HepG2 (cell line): ENCODE results near the gene LINS1. TPM values are rescaled to one million over a fixed set of nuclear protein-coding genes. Genes with fewer than 3 reads are reported as not detected.

Source experiments
- ATAC-seq: fragments of 200-7000 bp; cut with Tn5 transposase; 3 replicates; pipeline ENCODE4 v1.9.1; 2020; ENCODE audit warnings: mild to moderate bottlenecking, moderate library complexity
- BruUV-seq: library from RNA; stranded (reverse); fragments of 400-500 nt; replicated peaks from 2 replicates; lab custom pipeline; 2021; lab: Mats Ljungman, UMichigan
- CTCF ChIA-PET: fragments of 300-600 bp; formaldehyde crosslinking; extraction: SDS; loops from one replicate; lab custom pipeline; 2021; ENCODE audit warnings: low total read pairs, inconsistent platforms, low intra/inter-chr PET ratio; lab: Yijun Ruan, JAX
- POLR2A ChIA-PET: fragments of 350-600 bp; sonication (Branson Sonifier 250); formaldehyde crosslinking; loops from one replicate; lab custom pipeline; 2020; ENCODE audit warnings: antibody characterized with exemption, inconsistent platforms; lab: Yijun Ruan, JAX
- DNase-seq: peaks from one replicate; pipeline ENCODE4 v3.0.0-alpha.2; 2015; ENCODE audit warnings: low spot score
- FAIRE-seq: peaks from 3 replicates; lab custom pipeline; 2011; peaks lifted over from hg19 to GRCh38; lab: Jason Lieb, UNC
- H2AFZ ChIP-seq: one replicate; pipeline ENCODE4 v1.6.1; 2011; ENCODE audit warnings: low read length, inconsistent platforms
- H3K27ac ChIP-seq: fragments of 300-600 bp; 3 replicates; pipeline ENCODE4 v1.8.0; 2011; ENCODE audit warnings: mixed run types, mild to moderate bottlenecking, mixed read lengths, low read length, inconsistent platforms; ENCODE audit not compliant: insufficient read depth; ENCODE audit errors: extremely low read length
- H3K27me3 ChIP-seq, 2 experiments: fragments of 200-600 bp in 1 of 2; 2 replicates in 1 of 2; 3 replicates in 1 of 2; pipeline versions ENCODE4 v1.6.0 to v1.8.0; 2011; ENCODE audit warnings: low read length in 2 of 2, mild to moderate bottlenecking in 2 of 2, moderate library complexity in 2 of 2, inconsistent platforms in 1 of 2; ENCODE audit not compliant: insufficient read depth in 2 of 2, control insufficient read depth in 1 of 2
- H3K36me3 ChIP-seq, 2 experiments: fragments of 200-600 bp in 1 of 2; replicated peaks in 1 of 2; 2 replicates in 1 of 2; 3 replicates in 1 of 2; pipeline versions ENCODE4 v1.5.1 to v1.8.0; 2011; ENCODE audit warnings: low read length in 2 of 2, inconsistent platforms in 1 of 2; ENCODE audit not compliant: insufficient read depth in 2 of 2, control insufficient read depth in 1 of 2
- H3K4me1 ChIP-seq: 2 replicates; pipeline ENCODE4 v1.5.1; 2012; ENCODE audit warnings: low read length, inconsistent platforms; ENCODE audit not compliant: insufficient read depth
- H3K4me2 ChIP-seq: 2 replicates; pipeline ENCODE4 v1.6.0; 2011; ENCODE audit warnings: low read depth, low read length, inconsistent platforms
- H3K4me3 ChIP-seq, 3 experiments: fragments of 200-600 bp in 1 of 3; sonication (generic), shearing (Covaris generic) in 1 of 3; replicated peaks in 1 of 3; 2 replicates each; pipeline ENCODE4 v1.5.1; 2011 to 2016; ENCODE audit warnings: low read length in 3 of 3, inconsistent platforms in 2 of 3, low read depth in 2 of 3, mild to moderate bottlenecking in 2 of 3, control low read depth in 1 of 3, mixed read lengths in 1 of 3; ENCODE audit not compliant: insufficient read depth in 1 of 3
- H3K79me2 ChIP-seq: one replicate; pipeline ENCODE4 v1.6.1; 2011; ENCODE audit warnings: low read length, inconsistent platforms; ENCODE audit not compliant: insufficient read depth
- H3K9ac ChIP-seq: 2 replicates; pipeline ENCODE4 v1.6.0; 2011; ENCODE audit warnings: mild to moderate bottlenecking, low read depth, low read length, inconsistent platforms; ENCODE audit not compliant: insufficient read depth
- H3K9me3 ChIP-seq: 2 replicates; pipeline ENCODE4 v1.5.1; 2012; ENCODE audit warnings: mild to moderate bottlenecking, low read length
- H4K20me1 ChIP-seq: 2 replicates; pipeline ENCODE4 v1.6.0; 2011; ENCODE audit warnings: inconsistent platforms, mild to moderate bottlenecking, low read length, moderate library complexity; ENCODE audit not compliant: insufficient read depth
- GLI4 ChIP-seq: sonication (generic); formaldehyde crosslinking; IDR thresholded peaks from 2 replicates; pipeline ENCODE4 v1.5.1; 2020; ENCODE audit warnings: missing genetic modification reagents, mild to moderate bottlenecking, moderate library complexity, borderline replicate concordance
- RBM22 ChIP-seq: fragments of 200-400 bp; formaldehyde crosslinking; optimal IDR thresholded peaks from 2 replicates; pipeline ENCODE3; 2017; ENCODE audit warnings: mild to moderate bottlenecking, low read length, moderate library complexity
- SMARCC2 ChIP-seq: fragments of 450-650 bp; IDR thresholded peaks from 2 replicates; pipeline ENCODE4 v1.6.1; 2017; ENCODE audit warnings: antibody characterized with exemption, mild to moderate bottlenecking
- SP4 ChIP-seq: sonication (generic); formaldehyde crosslinking; IDR thresholded peaks from 2 replicates; pipeline ENCODE4 v1.8.1; 2023; ENCODE audit warnings: mild to moderate bottlenecking, missing genetic modification reagents
- TIGD3 ChIP-seq: sonication (generic); formaldehyde crosslinking; IDR thresholded peaks from 2 replicates; pipeline ENCODE4 v1.5.1; 2020; ENCODE audit warnings: mild to moderate bottlenecking, missing genetic modification reagents, borderline replicate concordance
- UBTF ChIP-seq: sonication (generic); formaldehyde crosslinking; IDR thresholded peaks from 2 replicates; pipeline ENCODE4 v1.4.0; 2020; ENCODE audit warnings: mild to moderate bottlenecking, missing genetic modification reagents
- ZMYM2 ChIP-seq: sonication (generic); formaldehyde crosslinking; IDR thresholded peaks from 2 replicates; pipeline ENCODE4 v1.8.0; 2022; ENCODE audit warnings: mild to moderate bottlenecking, missing genetic modification reagents
- WGBS: methylation state at CpG from one replicate; pipeline ENCODE4 v1.1.6; 2017; ENCODE audit warnings: low lambda C conversion rate; 5-methylcytosine and 5-hydroxymethylcytosine counted together
- in situ Hi-C: cut with HindIII; loops from 2 replicates; pipeline ENCODE4 v1.10.0; 2017; ENCODE audit warnings: low pct_unique_long_range_greater_than_20kb; ENCODE audit not compliant: extremely low pct_ligation_motif_present
- intact Hi-C: fragments of 100-400 bp; cut with micrococcal nuclease; formaldehyde crosslinking; loops from one replicate; pipeline ENCODE4 v1.10.0; 2022; ENCODE audit not compliant: unreplicated experiment
- polyA plus RNA-seq, 8 experiments: library from polyadenylated mRNA; depleted of rRNA in 3 of 8; stranded (reverse) in 7 of 8; unstranded in 1 of 8; fragments of >200 nt; fragmentation: Illumina TruSeq in 4 of 8; extraction: Trizol in 4 of 8; gene quantifications; 2 replicates each; pipeline versions ENCODE4 v1.2.1 to v1.2.3, GENCODE V29; 2011 to 2016; ENCODE audit warnings: low read depth in 4 of 8, missing spikeins in 1 of 8, mixed read lengths in 1 of 8; ENCODE audit not compliant: insufficient read depth in 1 of 8
- total RNA-seq, 5 experiments: library from RNA; depleted of rRNA; stranded (reverse); fragments of >200 nt; fragmentation: Illumina TruSeq; extraction: Trizol; gene quantifications; 2 replicates each; pipeline ENCODE4 v1.2.3, GENCODE V29; 2016; ENCODE audit warnings: low read depth in 1 of 5
- TF ChIP-seq, protein P1 (sequence below): sonication (generic); formaldehyde crosslinking; IDR thresholded peaks from 2 replicates; pipeline ENCODE4 v1.5.1; 2020; ENCODE audit warnings: missing genetic modification reagents, mild to moderate bottlenecking, borderline replicate concordance

LINS1 gene
- total and polyA plus RNA-seq, 2 of the 13 experiments (the other 11 are each of a cell fraction or from before 2014, with no cell fraction given), result 9.8 to 10.4 TPM

DNA sequence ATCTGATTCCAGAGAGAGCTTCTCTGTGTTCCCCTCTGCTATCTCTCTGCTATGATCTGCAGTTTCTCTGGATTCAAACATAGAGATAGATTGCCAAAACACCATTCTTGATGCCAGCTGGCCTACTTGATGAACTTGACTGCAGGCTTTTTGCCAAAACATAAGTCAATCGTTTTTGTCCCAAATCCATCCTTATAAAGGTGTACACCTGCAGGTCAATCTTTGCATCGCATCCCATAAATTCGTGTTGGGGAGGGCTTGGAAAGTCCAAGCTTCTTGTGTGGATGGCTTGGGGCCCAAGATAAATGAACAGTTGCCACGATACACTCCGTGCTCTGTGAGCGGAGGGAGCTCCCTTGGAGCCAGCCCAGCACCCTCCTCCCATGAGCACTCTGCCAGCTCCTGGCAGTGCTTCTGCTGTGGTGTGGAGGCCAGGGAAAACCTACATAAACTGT is 75.9 kb downstream of the LINS1 start:
- intact Hi-C loops, result no loop called here
- BruUV-seq, result no TSS peak
- DNase-seq, result no peak
- Histone ChIP-seq H3K4me2 (no peak overlapping the region), H3K4me3 (no peak overlapping the region), H3K4me1 (no peaks in the 10 kb centered on the region), H3K27ac (no peak overlapping the region), H3K79me2 (no peaks in the 10 kb centered on the region), H3K36me3 (no peaks in the 10 kb centered on the region), H3K9me3 (no peaks in the 10 kb centered on the region), H3K27me3 (peaks cover 0 to 17% of the 10 kb centered on the region in 2 experiments; a peak in 1 of 5 replicates), H2AFZ (no peak overlapping the region), H3K9ac (no peak overlapping the region), H4K20me1 (no peaks in the 10 kb centered on the region)
- ATAC-seq, result no peak
- in situ Hi-C loops, result no loop called here
- 14% methylated on average over 6 of the region's 6 CpGs for WGBS
- TF ChIP-seq UBTF (CRISPR knock-in tag), result no peak
- TF ChIP-seq SMARCC2, result no peak
- ChIA-PET CTCF (no interaction called here), POLR2A (no interaction called here)
- no peak for FAIRE-seq

DNA sequence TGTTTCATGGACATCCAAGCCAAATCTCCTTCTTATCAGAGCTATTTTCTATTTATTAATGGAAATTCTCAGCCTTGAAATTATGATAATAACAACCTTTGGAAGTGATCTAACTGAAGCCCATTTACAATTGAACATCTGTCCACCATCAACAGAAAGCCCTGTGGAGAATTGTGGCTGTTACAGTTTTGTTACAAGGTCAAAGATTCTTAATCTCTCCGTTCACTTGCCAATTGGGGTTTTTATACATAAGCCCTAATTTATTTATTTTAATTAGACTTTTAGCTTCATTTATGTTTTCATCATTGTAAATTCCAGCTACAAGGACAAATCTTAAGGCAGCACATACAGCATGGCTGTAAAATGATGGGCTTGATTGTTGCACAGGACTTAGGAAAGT is 76.5 kb downstream of the LINS1 start:
- no peak overlapping the region for H2AFZ ChIP-seq
- no peak for ATAC-seq
- POLR2A ChIA-PET, result no interaction called here
- FAIRE-seq, result no peak
- in situ Hi-C loops (no loop called here), intact Hi-C loops (no loop called here)
- no peaks in the 10 kb centered on the region for H3K36me3 ChIP-seq
- no peak for DNase-seq
- H3K4me2 ChIP-seq, result no peak overlapping the region
- no peak overlapping the region for H3K4me3 ChIP-seq
- H3K4me1 ChIP-seq, result no peaks in the 10 kb centered on the region
- CTCF ChIA-PET, result no interaction called here
- H3K9me3 ChIP-seq, result no peaks in the 10 kb centered on the region
- peaks cover 0 to 18% of the 10 kb centered on the region in 2 experiments; a peak in 1 of 5 replicates for H3K27me3 ChIP-seq
- 0% methylated on average over 1 of the region's 1 CpG for WGBS
- no peak for TF ChIP-seq ZMYM2 (CRISPR knock-in tag)
- no peak for TF ChIP-seq RBM22
- TF ChIP-seq, protein P1, sequence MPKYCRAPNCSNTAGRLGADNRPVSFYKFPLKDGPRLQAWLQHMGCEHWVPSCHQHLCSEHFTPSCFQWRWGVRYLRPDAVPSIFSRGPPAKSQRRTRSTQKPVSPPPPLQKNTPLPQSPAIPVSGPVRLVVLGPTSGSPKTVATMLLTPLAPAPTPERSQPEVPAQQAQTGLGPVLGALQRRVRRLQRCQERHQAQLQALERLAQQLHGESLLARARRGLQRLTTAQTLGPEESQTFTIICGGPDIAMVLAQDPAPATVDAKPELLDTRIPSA (CRISPR knock-in tag), result no peak
- no peak for TF ChIP-seq GLI4 (CRISPR knock-in tag)
- no peak for TF ChIP-seq TIGD3 (CRISPR knock-in tag)
- no peak for TF ChIP-seq SP4 (CRISPR knock-in tag)
- BruUV-seq, result no TSS peak
- no peak overlapping the region for H3K27ac ChIP-seq
- no peaks in the 10 kb centered on the region for H3K79me2 ChIP-seq
- H3K9ac ChIP-seq, result no peak overlapping the region
- no peaks in the 10 kb centered on the region for H4K20me1 ChIP-seq
